WTC11 (cell line): Measurements from ENCODE around the gene SMAP1. TPM values are rescaled to one million over a fixed set of nuclear protein-coding genes. Genes with fewer than 3 reads are reported as not detected.

ENCODE experiments used
- ATAC-seq: fragments of 200-7000 bp; cut with Tn5 transposase; 2 replicates; pipeline ENCODE4 v1.10.0; 2021; ENCODE audit warnings: mild to moderate bottlenecking, moderate library complexity
- CTCF ChIA-PET: fragments of 300-600 bp; sonication (Branson Sonifier 250); formaldehyde crosslinking; loops from one replicate; lab custom pipeline; 2021; ENCODE audit warnings: antibody characterized with exemption; lab: Charles Lee
- POLR2A ChIA-PET: fragments of 350-600 bp; sonication (Branson Sonifier 250); formaldehyde crosslinking; loops from one replicate; lab custom pipeline; 2021; ENCODE audit warnings: antibody characterized with exemption; lab: Charles Lee
- DNase-seq: peaks from one replicate; pipeline ENCODE4 v3.0.0; 2021; ENCODE audit warnings: low spot score
- H3K27ac Mint-ChIP-seq: 2 replicates; pipeline ENCODE4 v1.8.0; 2021; ENCODE audit warnings: mixed read lengths
- H3K27me3 Mint-ChIP-seq: 2 replicates; pipeline ENCODE4 v1.8.0; 2021; ENCODE audit warnings: low read depth, mild to moderate bottlenecking, moderate library complexity, mixed read lengths
- H3K36me3 Mint-ChIP-seq: 2 replicates; pipeline ENCODE4 v1.8.0; 2021; ENCODE audit warnings: mixed read lengths
- H3K4me1 Mint-ChIP-seq: 2 replicates; pipeline ENCODE4 v1.8.0; 2022; ENCODE audit warnings: mixed read lengths
- H3K4me3 Mint-ChIP-seq: 2 replicates; pipeline ENCODE4 v1.8.0; 2021; ENCODE audit warnings: mild to moderate bottlenecking, moderate library complexity, mixed read lengths
- H3K9me3 Mint-ChIP-seq: 2 replicates; pipeline ENCODE4 v1.8.0; 2021; ENCODE audit warnings: mixed read lengths
- ATF1 ChIP-seq: sonication (generic); formaldehyde crosslinking; IDR thresholded peaks from 2 replicates; pipeline ENCODE4 v1.8.1; 2023; ENCODE audit warnings: mild to moderate bottlenecking, moderate library complexity, missing genetic modification reagents
- ATF2 ChIP-seq: sonication (generic); formaldehyde crosslinking; IDR thresholded peaks from 2 replicates; pipeline ENCODE4 v1.8.1; 2022; ENCODE audit warnings: low read depth, missing genetic modification reagents, borderline replicate concordance
- CREB1 ChIP-seq: sonication (generic); formaldehyde crosslinking; IDR thresholded peaks from 2 replicates; pipeline ENCODE4 v1.8.0; 2023; ENCODE audit warnings: mild to moderate bottlenecking, missing genetic modification reagents
- E2F5 ChIP-seq: sonication (generic); formaldehyde crosslinking; IDR thresholded peaks from 2 replicates; pipeline ENCODE4 v1.8.1; 2022; ENCODE audit warnings: mild to moderate bottlenecking, moderate library complexity, missing genetic modification reagents
- ERG ChIP-seq: fragments of 250-450 bp; sonication (Bioruptor Pico); IDR thresholded peaks from 2 replicates; pipeline ENCODE4 v1.8.0; 2021; ENCODE audit warnings: mild to moderate bottlenecking
- ESRRA ChIP-seq: sonication (generic); formaldehyde crosslinking; IDR thresholded peaks from 2 replicates; pipeline ENCODE4 v1.8.1; 2022; ENCODE audit warnings: mild to moderate bottlenecking, missing genetic modification reagents, borderline replicate concordance
- FOXP1 ChIP-seq: sonication (generic); formaldehyde crosslinking; IDR thresholded peaks from 2 replicates; pipeline ENCODE4 v1.8.0; 2022; ENCODE audit warnings: missing genetic modification reagents, mild to moderate bottlenecking, moderate library complexity, borderline replicate concordance
- HMGXB4 ChIP-seq: sonication (generic); formaldehyde crosslinking; IDR thresholded peaks from 2 replicates; pipeline ENCODE4 v1.8.1; 2023; ENCODE audit warnings: mild to moderate bottlenecking, moderate library complexity, missing genetic modification reagents
- JAZF1 ChIP-seq: fragments of 250-450 bp; sonication (Bioruptor Pico); IDR thresholded peaks from 2 replicates; pipeline ENCODE4 v1.9.0; 2021; ENCODE audit warnings: moderate library complexity, mild to moderate bottlenecking, inconsistent platforms
- NFE2L1 ChIP-seq: sonication (generic); formaldehyde crosslinking; IDR thresholded peaks from 2 replicates; pipeline ENCODE4 v1.8.1; 2023; ENCODE audit warnings: missing genetic modification reagents
- NR2C2 ChIP-seq: sonication (generic); formaldehyde crosslinking; IDR thresholded peaks from 2 replicates; pipeline ENCODE4 v1.8.0; 2022; ENCODE audit warnings: mild to moderate bottlenecking, missing genetic modification reagents
- RELA ChIP-seq: sonication (generic); formaldehyde crosslinking; IDR thresholded peaks from 2 replicates; pipeline ENCODE4 v1.8.1; 2022; ENCODE audit warnings: missing genetic modification reagents, mild to moderate bottlenecking, borderline replicate concordance
- SMAD3 ChIP-seq: sonication (generic); formaldehyde crosslinking; IDR thresholded peaks from 2 replicates; pipeline ENCODE4 v1.8.0; 2022; ENCODE audit warnings: missing genetic modification reagents, mild to moderate bottlenecking, borderline replicate concordance
- SMAD4 ChIP-seq: sonication (generic); formaldehyde crosslinking; IDR thresholded peaks from 2 replicates; pipeline ENCODE4 v1.8.0; 2022; ENCODE audit warnings: mild to moderate bottlenecking, missing genetic modification reagents
- TEAD1 ChIP-seq: sonication (generic); formaldehyde crosslinking; IDR thresholded peaks from 2 replicates; pipeline ENCODE4 v1.8.0; 2022; ENCODE audit warnings: mild to moderate bottlenecking, missing genetic modification reagents
- ZMAT4 ChIP-seq: fragments of 250-450 bp; sonication (Bioruptor Pico); IDR thresholded peaks from 2 replicates; pipeline ENCODE4 v1.9.0; 2021; ENCODE audit warnings: mild to moderate bottlenecking
- ZNF219 ChIP-seq: sonication (generic); formaldehyde crosslinking; IDR thresholded peaks from 2 replicates; pipeline ENCODE4 v1.8.0; 2023; ENCODE audit warnings: missing genetic modification reagents, mild to moderate bottlenecking, borderline replicate concordance
- ZNF423 ChIP-seq: fragments of 250-450 bp; sonication (Bioruptor Pico); IDR thresholded peaks from 2 replicates; pipeline ENCODE4 v2.1.2; 2022; ENCODE audit warnings: mild to moderate bottlenecking, moderate library complexity
- ZNF425 ChIP-seq: fragments of 250-450 bp; sonication (Bioruptor Pico); conservative IDR thresholded peaks from 2 replicates; pipeline ENCODE4 v1.9.0; 2021; ENCODE audit warnings: mild to moderate bottlenecking
- ZNF671 ChIP-seq: fragments of 250-450 bp; sonication (Bioruptor Pico); IDR thresholded peaks from 2 replicates; pipeline ENCODE4 v1.8.0; 2021; ENCODE audit warnings: mild to moderate bottlenecking
- total RNA-seq: library from RNA; stranded (reverse); gene quantifications from 3 replicates; pipeline ENCODE4 v1.2.3, GENCODE V29; 2021

The SMAP1 gene
- total RNA-seq, 1 experiment from 2014 or later = 29.0 TPM

- no peaks in the 10 kb centered on the region for H3K27me3 Mint-ChIP-seq
- CTCF ChIA-PET = interaction anchor here (0.9 to 2.8 kb wide), 4 partner anchors 8 to 55 kb away, joined by 3 to 10 read pairs (median 6); partner anchors contain the start of gene B3GAT2
- DNase-seq (no peak), ATAC-seq (no peak)
- no peaks in the 10 kb centered on the region; the same call in 1 of the 2 replicates for H3K4me1 Mint-ChIP-seq
- H3K4me3 Mint-ChIP-seq = no peak overlapping the region
- TF ChIP-seq NR2C2 (CRISPR knock-in tag) (no peak), NFE2L1 (CRISPR knock-in tag) (no peak), ATF2 (CRISPR knock-in tag) (no peak), SMAD4 (CRISPR knock-in tag) (no peak), ERG (CRISPR knock-in tag) (no peak), ZNF671 (CRISPR knock-in tag) (no peak), E2F5 (CRISPR knock-in tag) (no peak), ATF1 (no peak), ZNF219 (CRISPR knock-in tag) (no peak), JAZF1 (CRISPR knock-in tag) (no peak), HMGXB4 (CRISPR knock-in tag) (no peak), SMAD3 (CRISPR knock-in tag) (no peak), FOXP1 (CRISPR knock-in tag) (no peak), ZNF425 (CRISPR knock-in tag) (no peak), TEAD1 (CRISPR knock-in tag) (no peak), ZNF423 (CRISPR knock-in tag) (no peak), ESRRA (CRISPR knock-in tag) (no peak), ZMAT4 (CRISPR knock-in tag) (no peak), CREB1 (CRISPR knock-in tag) (no peak), RELA (no peak)
- peaks cover 4% of the 10 kb centered on the region; the same call in 1 of the 2 replicates for H3K9me3 Mint-ChIP-seq
- H3K27ac Mint-ChIP-seq = no peak overlapping the region
- H3K36me3 Mint-ChIP-seq = no peaks in the 10 kb centered on the region
- POLR2A ChIA-PET = no interaction called here
Measured at GRCh38 chr6:70901324-70901723, 233.6 kb downstream of the SMAP1 start.
